ENCODE measurements around the gene KLHDC4.
"Not testable (repeated sequence)": the region's sequence is repeated elsewhere in the genome, so short reads cannot be mapped to it uniquely, and the experiment has no call there.

Gene KLHDC4

GRCh38 chr16:87741700-87742415, 23.9 kb downstream of the KLHDC4 start:
- DNase-seq, result no peak

- no peak for DNase-seq
Observed at GRCh38 chr16:87740909-87741424, 24.8 kb downstream of the KLHDC4 start.

- DNase-seq, result no peak
Observed at GRCh38 chr16:87740441-87740840, 25.3 kb downstream of the KLHDC4 start.

DNA sequence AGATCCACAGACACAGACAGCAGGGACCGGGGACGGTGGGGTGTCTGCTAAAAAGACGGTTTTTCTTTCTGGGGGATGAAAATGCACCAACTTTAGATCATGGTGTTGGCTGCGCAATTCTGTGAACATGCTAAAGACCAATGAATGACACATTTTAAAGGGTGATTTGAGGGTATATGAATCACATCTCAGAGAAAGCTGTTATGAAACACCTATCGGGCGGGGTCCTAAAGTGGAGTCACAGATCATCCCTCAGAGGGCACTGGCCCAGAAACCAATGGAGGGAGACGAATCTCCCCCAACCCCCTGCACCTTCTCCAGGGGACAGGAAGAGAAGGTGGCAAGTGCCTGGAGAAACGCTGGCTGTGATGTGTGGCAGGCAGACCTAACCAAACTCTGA, 26.0 kb downstream of the KLHDC4 start:
- no peak for DNase-seq

DNA sequence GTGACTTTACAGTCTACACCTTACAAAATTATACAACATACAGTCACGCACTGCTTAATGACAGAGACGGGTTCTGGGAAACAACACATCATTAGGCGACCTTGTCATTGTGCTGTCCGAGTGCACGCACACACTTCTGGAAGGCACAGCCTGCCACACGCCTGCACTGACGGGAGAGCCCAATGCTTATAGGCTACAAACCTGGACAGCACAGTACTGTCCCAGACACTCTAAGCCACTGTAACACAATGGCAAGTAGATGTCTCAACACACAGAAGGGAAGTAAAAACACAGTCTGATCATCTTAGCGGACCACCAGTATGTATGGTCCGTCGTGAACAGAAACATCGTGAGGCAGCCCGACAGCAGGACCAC, 29.8 kb downstream of the KLHDC4 start:
- DNase-seq, result no peak

- DNase-seq, result no peak
Observed at GRCh38 chr16:87735270-87736007, 30.3 kb downstream of the KLHDC4 start.

GRCh38 chr16:87734644-87735043, 31.1 kb downstream of the KLHDC4 start:
- no peak for DNase-seq

DNA sequence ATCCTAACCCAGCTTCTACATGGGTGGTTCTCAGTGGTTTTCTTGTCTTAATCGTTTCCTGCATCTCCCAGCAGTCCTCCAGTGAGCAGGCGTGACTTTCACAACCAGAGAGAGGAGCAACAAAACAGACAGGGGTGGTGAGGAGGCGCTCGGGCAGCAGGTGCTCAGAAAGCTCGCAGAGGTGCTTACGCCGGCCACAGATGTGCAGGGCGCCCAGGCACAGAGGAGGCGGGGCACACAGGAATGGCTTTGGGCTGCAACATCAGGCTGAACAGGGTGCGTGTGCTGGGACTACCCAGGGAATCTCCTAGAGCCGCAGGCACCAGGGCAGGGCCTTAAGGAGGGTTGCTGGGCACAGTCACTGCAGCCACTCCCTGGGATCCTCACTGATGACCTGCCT, 32.6 kb downstream of the KLHDC4 start:
- no peak for DNase-seq

- DNase-seq, result no peak
Observed at GRCh38 chr16:87731607-87732006, 34.2 kb downstream of the KLHDC4 start.

DNA sequence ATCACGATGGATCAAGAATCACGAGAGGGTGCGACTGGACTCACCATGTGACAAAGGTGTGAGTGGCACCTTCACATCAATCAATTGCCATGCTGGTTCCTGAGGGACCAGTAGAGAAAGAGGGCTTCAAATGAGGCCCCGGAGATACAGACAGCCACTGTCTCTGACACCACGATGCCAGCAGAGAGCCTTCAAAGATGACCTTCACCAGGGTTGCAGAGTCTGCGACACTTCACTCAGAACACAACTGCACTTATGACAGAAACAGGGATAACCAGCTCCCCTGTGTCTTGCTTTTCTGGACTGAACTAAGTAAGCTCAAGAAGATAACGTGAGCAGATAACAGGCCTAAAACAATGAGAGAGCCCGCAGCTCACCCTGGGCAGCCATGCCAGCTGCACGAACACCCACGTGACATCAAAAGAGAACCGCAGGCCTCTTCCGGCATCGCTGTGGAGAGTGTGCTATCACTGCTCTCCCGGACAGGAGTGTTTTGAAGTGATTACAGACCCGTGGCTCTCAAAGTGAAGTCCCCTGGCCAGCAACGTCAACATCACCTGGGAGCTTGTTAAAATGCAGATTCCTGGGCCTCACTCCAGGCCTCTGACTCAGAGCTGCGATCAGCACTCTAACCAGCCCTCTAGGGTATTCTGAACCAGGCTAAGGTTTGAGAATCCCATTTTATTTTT, 36.4 kb downstream of the KLHDC4 start:
- DNase-seq, result no peak

GRCh38 chr16:87728026-87728425, 37.8 kb downstream of the KLHDC4 start:
- DNase-seq, result no peak

GRCh38 chr16:87727346-87727745, 38.4 kb downstream of the KLHDC4 start:
- no peak for DNase-seq

GRCh38 chr16:87726577-87726976, 39.2 kb downstream of the KLHDC4 start:
- DNase-seq, result not testable (repeated sequence)

GRCh38 chr16:87725596-87726235, 40.1 kb downstream of the KLHDC4 start:
- DNase-seq, result no peak

DNA sequence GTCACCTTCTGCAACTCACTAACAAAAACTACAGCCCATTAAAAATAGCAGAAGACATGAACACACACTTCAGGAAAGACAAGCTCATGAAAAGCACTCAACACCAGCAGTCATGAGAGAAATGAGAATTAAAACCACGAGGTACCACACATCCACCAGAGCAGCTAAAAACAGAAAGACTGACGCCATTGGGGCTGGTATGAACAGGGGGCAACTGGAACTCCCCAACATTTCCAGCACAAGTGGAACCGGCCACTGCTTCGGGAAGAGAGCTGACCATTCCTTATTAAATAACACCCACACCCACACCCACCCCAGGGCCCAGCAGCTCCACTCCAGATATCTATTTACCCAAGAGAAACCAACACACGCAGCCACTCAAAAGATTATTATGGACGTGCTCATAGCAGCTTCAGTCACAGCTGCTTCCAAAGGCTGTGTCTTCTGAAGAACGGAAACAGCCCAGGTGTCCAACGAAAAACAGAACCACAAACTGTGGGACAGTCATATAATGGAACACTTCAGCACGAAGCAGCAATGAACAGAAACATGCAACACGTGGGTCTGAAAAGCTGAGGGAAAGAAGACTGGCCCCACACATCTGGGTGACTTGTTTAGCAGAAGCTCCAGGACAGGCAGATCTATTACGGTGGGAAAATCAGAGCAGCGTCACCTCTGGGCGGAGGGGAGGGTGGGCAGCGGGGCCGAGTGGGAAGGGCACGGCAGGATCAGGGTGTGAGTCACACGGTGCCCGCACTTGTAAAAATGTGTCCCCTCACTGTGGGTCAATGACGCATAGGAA, 41.1 kb downstream of the KLHDC4 start:
- DNase-seq, result no peak

GRCh38 chr16:87723226-87723623, 42.6 kb downstream of the KLHDC4 start:
- peak; percentile 53 for DNase-seq

- DNase-seq, result no peak
Observed at GRCh38 chr16:87722590-87723225, 43.1 kb downstream of the KLHDC4 start.

- DNase-seq, result no peak
Observed at GRCh38 chr16:87721622-87722585, 43.9 kb downstream of the KLHDC4 start.

DNA sequence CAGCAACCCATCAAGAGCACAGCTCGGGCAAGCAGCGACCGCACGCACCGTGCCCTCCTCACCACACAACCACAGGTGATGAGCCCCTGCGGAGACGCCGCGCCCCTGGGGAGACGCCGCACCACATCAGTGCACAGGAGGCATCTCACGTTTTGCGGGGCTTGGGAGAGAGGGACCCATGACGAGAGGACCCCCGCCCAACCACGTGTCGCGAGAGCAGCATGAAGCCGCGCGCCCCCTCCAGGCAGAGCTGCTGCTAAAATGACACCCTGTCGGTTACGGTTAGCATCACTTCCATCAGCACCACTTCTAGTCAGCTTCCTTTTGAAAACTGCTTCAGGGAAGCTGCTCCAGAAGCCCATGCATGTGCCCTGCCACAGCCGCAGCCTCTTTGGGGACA, 45.3 kb downstream of the KLHDC4 start:
- no peak for DNase-seq

GRCh38 chr16:87718831-87719230, 47.0 kb downstream of the KLHDC4 start:
- not testable (repeated sequence) for DNase-seq

GRCh38 chr16:87715658-87716057, 50.1 kb downstream of the KLHDC4 start:
- DNase-seq, result no peak

Measured in inflammatory macrophage treated with lipopolysaccharide for 4 hours (primary cell).